Endothelial cell of umbilical vein (primary cell): Measurements from ENCODE around the gene AKR7A2. TPM values are rescaled to one million over a fixed set of nuclear protein-coding genes. Genes with fewer than 3 reads are reported as not detected.

Source experiments
- BruUV-seq: library from RNA; stranded (reverse); fragments of 400-500 nt; replicated peaks from 2 replicates; lab custom pipeline; 2021; lab: Mats Ljungman, UMichigan
- CTCF ChIA-PET: fragments of 300-600, 350-600 bp; sonication (Branson Sonifier 250); formaldehyde crosslinking; loops from one replicate; lab custom pipeline; 2021; ENCODE audit warnings: antibody characterized with exemption, inconsistent platforms; lab: Charles Lee
- POLR2A ChIA-PET: fragments of 300-600, 350-600 bp; sonication (Branson Sonifier 250); formaldehyde crosslinking; loops from one replicate; lab custom pipeline; 2021; ENCODE audit warnings: antibody characterized with exemption, inconsistent platforms; lab: Charles Lee
- DNase-seq: peaks from one replicate; pipeline ENCODE4 v3.0.0-alpha.2; 2011; ENCODE audit warnings: low read depth, low spot score
- FAIRE-seq: peaks from 2 replicates; lab custom pipeline; 2011; peaks lifted over from hg19 to GRCh38; lab: Jason Lieb, UNC
- H2AFZ ChIP-seq: 2 replicates; pipeline ENCODE4 v1.6.0; 2012; ENCODE audit warnings: low read depth, low read length, control low read depth, inconsistent platforms
- H3K27ac ChIP-seq: 2 replicates; pipeline ENCODE4 v1.5.1; 2011; ENCODE audit warnings: low read depth, mild to moderate bottlenecking, control low read depth, low read length, moderate library complexity; ENCODE audit not compliant: insufficient read depth
- H3K27me3 ChIP-seq, 2 experiments: 2 replicates each; pipeline versions ENCODE4 v1.6.0 to v1.6.1; 2011; ENCODE audit warnings: low read length in 2 of 2, mixed read lengths in 1 of 2; ENCODE audit not compliant: control insufficient read depth in 2 of 2, insufficient read depth in 2 of 2
- H3K36me3 ChIP-seq, 2 experiments: 2 replicates in 1 of 2; 3 replicates in 1 of 2; pipeline ENCODE4 v1.5.1; 2011; ENCODE audit warnings: low read length in 2 of 2, mild to moderate bottlenecking in 1 of 2, moderate library complexity in 1 of 2; ENCODE audit not compliant: control insufficient read depth in 2 of 2, insufficient read depth in 2 of 2; ENCODE audit errors: extremely low read depth in 1 of 2
- H3K4me1 ChIP-seq: 3 replicates; pipeline ENCODE4 v1.5.1; 2011; ENCODE audit warnings: mild to moderate bottlenecking, low read length; ENCODE audit not compliant: control insufficient read depth, insufficient read depth; ENCODE audit errors: extremely low read depth
- H3K4me2 ChIP-seq: 2 replicates; pipeline ENCODE4 v1.6.1; 2011; ENCODE audit warnings: low read length, control low read depth, mixed read lengths; ENCODE audit not compliant: insufficient read depth
- H3K4me3 ChIP-seq, 3 experiments: fragments of 200-600 bp in 1 of 3; sonication (generic), shearing (Covaris generic) in 1 of 3; replicated peaks in 1 of 3; 2 replicates each; pipeline ENCODE4 v1.5.1; 2011 to 2016; ENCODE audit warnings: control low read depth in 3 of 3, low read length in 3 of 3, mild to moderate bottlenecking in 2 of 3, inconsistent platforms in 1 of 3, low read depth in 1 of 3, moderate library complexity in 1 of 3; ENCODE audit not compliant: insufficient read depth in 1 of 3
- H3K79me2 ChIP-seq: 2 replicates; pipeline ENCODE4 v1.6.0; 2012; ENCODE audit warnings: low read length, inconsistent platforms; ENCODE audit not compliant: control insufficient read depth, insufficient read depth
- H3K9ac ChIP-seq: replicated peaks from 2 replicates; pipeline ENCODE3; 2011; ENCODE audit warnings: low read length, control low read depth; ENCODE audit not compliant: insufficient read depth; ENCODE audit errors: extremely low read depth
- H3K9me1 ChIP-seq: replicated peaks from 3 replicates; pipeline ENCODE4 v1.6.0; 2011; ENCODE audit warnings: mild to moderate bottlenecking, low read length; ENCODE audit not compliant: control insufficient read depth, insufficient read depth; ENCODE audit errors: extremely low read depth
- H3K9me3 ChIP-seq: replicated peaks from 2 replicates; pipeline ENCODE4 v1.5.1; 2012; ENCODE audit warnings: low read length, inconsistent platforms; ENCODE audit not compliant: control insufficient read depth, insufficient read depth
- H4K20me1 ChIP-seq: replicated peaks from 2 replicates; pipeline ENCODE3; 2011; ENCODE audit warnings: mild to moderate bottlenecking, low read length; ENCODE audit not compliant: control insufficient read depth, insufficient read depth; ENCODE audit errors: extremely low read depth
- EZH2 ChIP-seq: IDR thresholded peaks from 2 replicates; pipeline ENCODE4 v1.6.1; 2012; ENCODE audit warnings: borderline replicate concordance, low read depth, mild to moderate bottlenecking, moderate library complexity, low read length, inconsistent platforms; ENCODE audit not compliant: severe bottlenecking
- FOS ChIP-seq: IDR thresholded peaks from 2 replicates; pipeline ENCODE4 v1.6.1; 2011; ENCODE audit warnings: mild to moderate bottlenecking, low read length, moderate library complexity, borderline replicate concordance; ENCODE audit not compliant: insufficient read depth
- GATA2 ChIP-seq: IDR thresholded peaks from 2 replicates; pipeline ENCODE4 v1.7.0; 2011; ENCODE audit warnings: low read depth, mild to moderate bottlenecking, moderate library complexity, mixed read lengths, low read length; ENCODE audit not compliant: insufficient read length, insufficient read depth
- JUN ChIP-seq: IDR thresholded peaks from 2 replicates; pipeline ENCODE4 v1.6.1; 2011; ENCODE audit warnings: borderline replicate concordance, low read depth; ENCODE audit not compliant: insufficient read length, insufficient read depth
- MYC ChIP-seq: IDR thresholded peaks from one replicate; pipeline ENCODE4 v1.6.1; 2011; ENCODE audit warnings: mild to moderate bottlenecking, low read depth, low read length
- POLR2A ChIP-seq: IDR thresholded peaks from 2 replicates; pipeline ENCODE4 v1.6.1; 2012; ENCODE audit warnings: low read depth, mild to moderate bottlenecking, control low read depth, low read length
- POLR2AphosphoS5 ChIP-seq: IDR thresholded peaks from 2 replicates; pipeline ENCODE4 v1.6.1; 2012; ENCODE audit warnings: low read depth, mild to moderate bottlenecking, control low read depth, low read length, moderate library complexity; ENCODE audit not compliant: insufficient read depth
- dilution Hi-C: fragments of 300-500 bp; cut with MboI; formaldehyde crosslinking; loops from one replicate; pipeline ENCODE4 v1.15.0; 2019; ENCODE audit warnings: low sequenced_read_pairs; ENCODE audit not compliant: extremely low pct_ligation_motif_present
- intact Hi-C: fragments of 100-400 bp; cut with micrococcal nuclease; formaldehyde crosslinking; loops from one replicate; pipeline ENCODE4 v1.10.0; 2022
- polyA plus RNA-seq, 4 experiments: library from polyadenylated mRNA; depleted of rRNA in 3 of 4; stranded (reverse) in 3 of 4; unstranded in 1 of 4; fragments of >200 nt; gene quantifications; 2 replicates each; pipeline versions ENCODE4 v1.2.1 to v1.2.3, GENCODE V29; 2011 to 2012; ENCODE audit warnings: missing spikeins in 1 of 4
- total RNA-seq: library from RNA; stranded (reverse); gene quantifications from 2 replicates; pipeline ENCODE4 v1.2.3, GENCODE V29; 2021
- TF ChIP-seq, protein P1 (sequence below), 2 donors: IDR thresholded peaks; 1 replicate in 1 of 2; 2 replicates in 1 of 2; pipeline ENCODE4 v1.5.1; 2011; ENCODE audit warnings: low read length in 2 of 2, mild to moderate bottlenecking in 2 of 2, moderate library complexity in 2 of 2, control low read depth in 1 of 2, inconsistent platforms in 1 of 2, low read depth in 1 of 2; ENCODE audit not compliant: insufficient read depth in 1 of 2; ENCODE audit errors: extremely low read depth in 1 of 2
- TF ChIP-seq, protein P2 (sequence below): IDR thresholded peaks from 2 replicates; pipeline ENCODE4 v1.6.1; 2011; ENCODE audit not compliant: insufficient read depth, insufficient read length

The AKR7A2 gene
- total and polyA plus RNA-seq, 2 donors (not counting 3 experiments of a cell fraction or from before 2014, with no cell fraction given), result 48.0 to 70.7 TPM

DNA sequence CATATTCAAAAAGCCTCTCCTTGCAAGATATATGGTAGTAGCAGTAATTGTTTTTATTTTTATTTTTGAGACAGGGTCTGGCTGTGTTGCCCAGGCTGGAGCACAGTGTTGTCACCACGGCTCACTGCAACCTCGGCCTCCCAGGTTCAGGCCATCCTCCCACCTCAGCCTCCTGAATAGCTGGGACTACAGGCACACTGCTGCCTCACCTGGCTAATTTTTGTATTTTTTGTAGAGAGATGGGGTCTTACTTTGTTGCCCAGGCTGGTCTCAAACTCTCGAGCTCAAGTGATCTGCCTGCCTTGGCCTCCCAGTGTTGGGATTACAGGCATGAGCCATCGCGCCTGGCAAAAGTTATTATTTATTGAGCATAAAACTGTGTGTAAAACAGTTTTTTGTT lies 38.6 kb upstream of the AKR7A2 start:
- no peaks in the 10 kb centered on the region for H3K4me1 ChIP-seq
- CTCF ChIA-PET, result interaction anchor here (10.6 kb wide), 1 partner anchor 302 kb away, joined by 99 read pairs; no protein-coding TSS in a partner anchor
- POLR2A ChIA-PET, result no interaction called here

More for the DNA sequence above, 38.6 kb upstream of the AKR7A2 start:
- no peaks in the 10 kb centered on the region for H3K9me1 ChIP-seq
- H4K20me1 ChIP-seq, result no peaks in the 10 kb centered on the region
- no peaks in the 10 kb centered on the region for H3K27me3 ChIP-seq
- no peak overlapping the region for H2AFZ ChIP-seq
- peaks cover 4 to 38% of the 10 kb centered on the region in 2 experiments for H3K36me3 ChIP-seq
- no peak overlapping the region for H3K4me2 ChIP-seq
- H3K27ac ChIP-seq, result no peak overlapping the region
- H3K79me2 ChIP-seq, result no peaks in the 10 kb centered on the region
- BruUV-seq, result no TSS peak
- dilution Hi-C loops (no loop called here), intact Hi-C loops (no loop called here)
- H3K9ac ChIP-seq, result no peak overlapping the region
- no peak for TF ChIP-seq FOS
- no peak for TF ChIP-seq JUN
- TF ChIP-seq EZH2, result no peak
- TF ChIP-seq POLR2AphosphoS5, result no peak
- TF ChIP-seq, protein P1, sequence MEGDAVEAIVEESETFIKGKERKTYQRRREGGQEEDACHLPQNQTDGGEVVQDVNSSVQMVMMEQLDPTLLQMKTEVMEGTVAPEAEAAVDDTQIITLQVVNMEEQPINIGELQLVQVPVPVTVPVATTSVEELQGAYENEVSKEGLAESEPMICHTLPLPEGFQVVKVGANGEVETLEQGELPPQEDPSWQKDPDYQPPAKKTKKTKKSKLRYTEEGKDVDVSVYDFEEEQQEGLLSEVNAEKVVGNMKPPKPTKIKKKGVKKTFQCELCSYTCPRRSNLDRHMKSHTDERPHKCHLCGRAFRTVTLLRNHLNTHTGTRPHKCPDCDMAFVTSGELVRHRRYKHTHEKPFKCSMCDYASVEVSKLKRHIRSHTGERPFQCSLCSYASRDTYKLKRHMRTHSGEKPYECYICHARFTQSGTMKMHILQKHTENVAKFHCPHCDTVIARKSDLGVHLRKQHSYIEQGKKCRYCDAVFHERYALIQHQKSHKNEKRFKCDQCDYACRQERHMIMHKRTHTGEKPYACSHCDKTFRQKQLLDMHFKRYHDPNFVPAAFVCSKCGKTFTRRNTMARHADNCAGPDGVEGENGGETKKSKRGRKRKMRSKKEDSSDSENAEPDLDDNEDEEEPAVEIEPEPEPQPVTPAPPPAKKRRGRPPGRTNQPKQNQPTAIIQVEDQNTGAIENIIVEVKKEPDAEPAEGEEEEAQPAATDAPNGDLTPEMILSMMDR (IDR thresholded peaks at IDR 0.05; ENCODE audit: extremely low read depth in 1 of 2, insufficient read depth in 1 of 2, low read depth in 1 of 2, low read length in 2 of 2), result no peak
- TF ChIP-seq, protein P2, sequence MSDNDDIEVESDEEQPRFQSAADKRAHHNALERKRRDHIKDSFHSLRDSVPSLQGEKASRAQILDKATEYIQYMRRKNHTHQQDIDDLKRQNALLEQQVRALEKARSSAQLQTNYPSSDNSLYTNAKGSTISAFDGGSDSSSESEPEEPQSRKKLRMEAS, result no peak
- TF ChIP-seq MYC, result no peak
- TF ChIP-seq POLR2A, result no peak
- no peak for TF ChIP-seq GATA2
- no peak overlapping the region for H3K4me3 ChIP-seq
- no peaks in the 10 kb centered on the region for H3K9me3 ChIP-seq
- no peak for DNase-seq
- FAIRE-seq, result no peak
